ENCODE data around the gene MACROD1.

DNA sequence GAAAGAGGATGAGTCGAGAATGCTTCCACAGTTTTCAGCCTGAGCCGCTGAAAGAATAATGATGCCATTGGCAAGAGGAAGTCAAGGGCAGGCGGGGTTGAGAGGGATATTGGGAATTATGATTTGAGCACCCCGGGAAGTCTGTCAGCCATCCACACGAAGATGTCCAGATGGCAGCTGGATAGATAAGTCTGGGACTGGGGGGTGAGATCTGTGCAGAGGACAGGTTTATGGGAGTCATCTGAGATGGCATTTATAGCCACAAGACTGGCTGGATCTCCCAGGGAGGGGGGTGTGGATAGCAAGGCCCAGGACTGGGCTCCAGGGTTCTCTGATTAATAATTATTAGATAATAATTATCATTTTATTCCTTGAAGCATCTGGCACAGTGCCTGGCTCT, 15.0 kb upstream of the MACROD1 start:
- TF ChIP-seq POLR2A (IDR thresholded peaks at IDR 0.05) = no peak
- TF ChIP-seq, protein P1, sequence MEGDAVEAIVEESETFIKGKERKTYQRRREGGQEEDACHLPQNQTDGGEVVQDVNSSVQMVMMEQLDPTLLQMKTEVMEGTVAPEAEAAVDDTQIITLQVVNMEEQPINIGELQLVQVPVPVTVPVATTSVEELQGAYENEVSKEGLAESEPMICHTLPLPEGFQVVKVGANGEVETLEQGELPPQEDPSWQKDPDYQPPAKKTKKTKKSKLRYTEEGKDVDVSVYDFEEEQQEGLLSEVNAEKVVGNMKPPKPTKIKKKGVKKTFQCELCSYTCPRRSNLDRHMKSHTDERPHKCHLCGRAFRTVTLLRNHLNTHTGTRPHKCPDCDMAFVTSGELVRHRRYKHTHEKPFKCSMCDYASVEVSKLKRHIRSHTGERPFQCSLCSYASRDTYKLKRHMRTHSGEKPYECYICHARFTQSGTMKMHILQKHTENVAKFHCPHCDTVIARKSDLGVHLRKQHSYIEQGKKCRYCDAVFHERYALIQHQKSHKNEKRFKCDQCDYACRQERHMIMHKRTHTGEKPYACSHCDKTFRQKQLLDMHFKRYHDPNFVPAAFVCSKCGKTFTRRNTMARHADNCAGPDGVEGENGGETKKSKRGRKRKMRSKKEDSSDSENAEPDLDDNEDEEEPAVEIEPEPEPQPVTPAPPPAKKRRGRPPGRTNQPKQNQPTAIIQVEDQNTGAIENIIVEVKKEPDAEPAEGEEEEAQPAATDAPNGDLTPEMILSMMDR (IDR thresholded peaks at IDR 0.05 in 8 of 11, conservative IDR thresholded peaks at IDR 0.05 in 3 of 11) = no peak

All from spleen (tissue), 7 donors.